GM18951 (cell line): ENCODE data around the gene MRGPRF.

Experiments
- POLR2A ChIP-seq: IDR thresholded peaks from 4 replicates; pipeline ENCODE4 v1.6.1; 2011; ENCODE audit warnings: mild to moderate bottlenecking; ENCODE audit not compliant: insufficient read length, insufficient read depth; ENCODE audit errors: extremely low read depth
- in situ Hi-C: fragments of 300-500 bp; cut with MboI; formaldehyde crosslinking; loops from one replicate; pipeline ENCODE4 v1.12.0; 2022; ENCODE audit warnings: low sequenced_read_pairs, mixed read lengths, inconsistent platforms; ENCODE audit not compliant: unreplicated experiment

MRGPRF gene

GRCh38 chr11:69041516-69041915 lies 28.5 kb upstream of the MRGPRF start:
- no peak for TF ChIP-seq POLR2A
- in situ Hi-C loops: no loop called here

DNA sequence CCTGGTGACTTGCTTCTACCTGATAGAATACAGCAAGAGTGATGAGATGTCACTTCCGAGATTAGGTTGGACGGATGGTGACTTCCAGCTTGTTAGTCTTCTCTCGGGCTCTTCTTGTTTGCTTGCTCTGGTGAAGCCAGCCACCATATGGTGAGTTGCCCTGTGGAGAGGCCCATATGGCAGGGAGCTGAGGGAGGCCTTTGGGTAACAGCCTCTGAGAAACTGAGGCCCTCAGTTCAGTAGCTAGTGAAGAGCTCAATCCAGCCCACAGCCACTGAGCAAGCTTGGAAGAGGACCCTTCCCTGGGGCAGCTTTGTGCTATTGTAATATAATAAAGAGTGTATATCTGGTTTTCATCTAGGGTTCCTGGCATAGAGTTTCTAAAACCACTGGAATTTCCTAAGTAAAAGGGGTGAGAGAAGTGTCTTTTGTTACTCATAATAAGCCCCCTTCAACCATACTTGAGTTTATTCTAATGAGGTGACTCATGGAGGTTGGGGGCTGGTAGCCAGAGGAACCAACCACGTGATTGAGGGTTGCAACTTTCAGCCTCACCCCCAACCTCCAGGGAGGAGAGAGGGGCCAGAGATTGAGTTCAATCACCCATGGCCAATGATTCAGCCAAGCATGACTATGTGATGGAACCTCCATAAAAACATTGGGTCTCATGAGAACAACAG lies 27.7 kb upstream of the MRGPRF start:
- in situ Hi-C loops: no loop called here

GRCh38 chr11:69040051-69040450 lies 27.0 kb upstream of the MRGPRF start:
- in situ Hi-C loops: no loop called here
- TF ChIP-seq POLR2A: no peak

More for the DNA sequence above, 27.7 kb upstream of the MRGPRF start:
- no peak for TF ChIP-seq POLR2A

DNA sequence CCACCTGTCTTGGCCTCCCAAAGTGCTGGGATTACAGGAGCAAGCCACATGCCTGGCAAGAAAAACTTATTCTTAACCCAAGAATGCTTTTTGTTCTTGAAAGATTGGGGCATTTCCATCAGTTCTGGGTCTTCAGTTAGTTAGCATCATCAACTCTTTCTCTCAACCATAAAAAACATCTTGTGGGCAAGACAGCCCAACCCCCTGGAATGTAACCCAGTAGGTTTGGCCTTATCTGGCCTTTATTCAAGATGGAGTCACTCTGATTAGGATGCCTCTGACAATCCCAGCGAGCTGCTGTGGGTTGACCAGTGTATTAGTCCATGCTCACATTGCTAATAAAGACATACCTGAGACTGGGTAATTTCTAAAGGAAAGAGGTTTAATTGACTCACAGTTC lies 26.5 kb upstream of the MRGPRF start:
- in situ Hi-C loops: no loop called here
- no peak for TF ChIP-seq POLR2A

- TF ChIP-seq POLR2A: no peak
- in situ Hi-C loops: no loop called here
Measured at GRCh38 chr11:69037544-69037943, 24.5 kb upstream of the MRGPRF start.

DNA sequence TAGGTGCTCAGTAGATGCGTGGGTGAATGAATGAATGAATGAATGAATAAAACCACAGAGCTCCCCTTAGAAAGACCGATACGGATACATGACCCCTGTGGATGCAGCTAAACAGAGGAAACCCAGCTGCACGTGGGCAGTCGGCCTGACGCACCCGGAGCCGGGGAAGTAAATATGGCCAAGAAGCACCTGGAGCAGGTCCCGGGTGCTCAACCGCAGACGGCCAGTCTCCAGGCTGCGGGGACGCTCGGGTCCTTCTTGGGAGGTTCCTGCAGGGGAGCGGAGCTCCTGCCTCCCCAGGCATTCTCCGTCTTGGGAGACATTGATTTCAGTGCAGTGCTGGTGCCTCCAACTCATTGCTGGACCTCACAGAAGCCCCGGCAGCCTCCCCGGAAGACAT lies 24.0 kb upstream of the MRGPRF start:
- in situ Hi-C loops: no loop called here

DNA sequence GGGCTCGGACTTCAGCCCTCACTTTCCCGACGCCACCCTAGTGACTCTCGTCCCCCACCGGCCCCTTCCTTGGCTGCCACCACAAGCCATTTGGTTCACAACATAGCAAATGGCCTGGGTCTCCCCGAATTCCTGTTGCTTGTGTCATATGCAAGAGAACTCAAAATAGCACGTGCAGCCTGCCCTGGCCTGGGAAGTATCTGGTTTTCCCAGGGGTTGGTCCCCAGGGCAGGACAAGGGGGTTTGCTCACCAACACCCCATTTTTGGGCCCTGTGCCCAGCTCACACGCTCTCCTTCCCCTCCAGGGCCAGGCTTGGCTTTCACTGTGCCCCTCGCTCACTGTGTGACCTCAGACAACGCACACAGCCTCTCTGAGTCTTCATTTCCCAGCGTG lies 22.9 kb upstream of the MRGPRF start:
- no peak for TF ChIP-seq POLR2A
- in situ Hi-C loops: no loop called here

More for the DNA sequence above, 24.0 kb upstream of the MRGPRF start:
- TF ChIP-seq POLR2A: no peak

- in situ Hi-C loops: no loop called here
- TF ChIP-seq POLR2A: no peak
Measured at GRCh38 chr11:69035150-69035945, 22.3 kb upstream of the MRGPRF start.

GRCh38 chr11:69034123-69034867 lies 21.2 kb upstream of the MRGPRF start:
- in situ Hi-C loops: no loop called here

DNA sequence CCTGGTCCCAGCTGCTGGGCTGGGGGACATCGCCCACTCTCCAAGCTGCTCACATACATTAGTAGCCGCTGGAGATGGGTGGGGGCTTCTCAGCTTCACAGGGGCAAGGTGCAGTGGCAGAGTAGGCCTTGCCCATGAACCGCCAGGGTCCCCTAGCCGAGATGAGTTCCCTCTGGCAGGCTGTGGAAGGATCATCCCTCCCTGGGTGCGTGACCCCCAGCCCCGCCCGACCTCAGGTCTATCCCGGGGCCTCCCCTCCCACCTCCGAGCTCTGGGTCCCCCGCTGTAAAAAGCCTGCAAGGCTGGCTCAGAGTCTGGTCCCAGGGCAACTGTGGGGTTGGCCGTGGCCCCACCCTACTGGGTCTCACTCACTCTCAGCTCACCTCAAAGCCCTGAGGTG lies 20.4 kb upstream of the MRGPRF start:
- in situ Hi-C loops: no loop called here
- TF ChIP-seq POLR2A: no peak

More at GRCh38 chr11:69034123-69034867, 21.2 kb upstream of the MRGPRF start:
- no peak for TF ChIP-seq POLR2A

GRCh38 chr11:69032833-69033232 lies 19.8 kb upstream of the MRGPRF start:
- TF ChIP-seq POLR2A: no peak
- in situ Hi-C loops: no loop called here

DNA sequence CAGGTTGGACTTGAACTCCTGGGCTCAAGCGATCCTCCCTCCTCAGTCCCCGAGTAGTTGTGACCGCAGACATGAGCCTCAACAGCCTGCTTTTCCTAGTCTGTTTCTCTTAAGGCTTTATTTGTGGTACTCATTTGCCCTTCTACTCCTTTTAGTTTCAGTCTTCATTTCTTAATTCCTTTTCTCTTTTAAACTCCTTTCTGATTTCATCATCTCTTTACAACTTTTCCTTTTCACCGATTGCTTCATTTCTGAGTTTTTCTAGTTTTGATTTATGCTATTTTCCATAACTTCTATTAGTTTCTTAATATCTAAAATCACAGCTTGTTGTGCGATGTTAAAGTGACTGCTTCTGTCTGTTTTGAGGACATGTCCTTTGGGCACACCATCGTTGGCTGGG lies 17.3 kb upstream of the MRGPRF start:
- no peak for TF ChIP-seq POLR2A
- in situ Hi-C loops: no loop called here

DNA sequence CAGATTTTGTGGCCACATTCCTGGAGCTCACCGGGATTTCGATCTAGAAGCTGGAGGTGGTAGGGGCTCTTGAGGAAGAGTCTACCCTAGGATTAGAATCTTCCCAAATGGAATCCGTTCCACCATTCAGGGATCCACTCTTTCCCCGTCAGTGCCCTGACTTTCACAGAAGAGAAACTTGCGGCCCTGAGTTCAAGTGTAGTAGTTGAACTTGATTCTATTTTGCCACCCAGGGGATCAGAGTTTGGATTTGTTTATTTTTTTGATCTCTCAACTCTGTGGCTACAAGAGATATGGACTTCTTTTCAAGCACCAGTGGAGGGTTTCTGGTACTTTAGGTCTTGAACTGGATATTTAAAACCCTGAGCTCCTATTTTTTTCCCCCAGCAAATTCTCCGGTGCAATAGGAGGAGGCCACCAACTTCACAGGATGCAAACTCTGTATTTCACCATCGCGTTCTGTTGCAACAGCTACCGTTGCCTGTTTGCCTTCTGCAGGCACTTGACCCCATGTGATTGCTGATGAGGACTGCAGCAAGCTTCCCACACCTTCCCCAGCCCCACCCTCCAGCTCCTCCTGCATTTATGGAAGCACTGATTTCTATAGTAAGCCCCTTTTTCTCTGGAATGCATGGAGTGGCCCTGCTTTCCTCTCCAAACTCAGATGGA lies 14.8 kb upstream of the MRGPRF start:
- in situ Hi-C loops: no loop called here
- TF ChIP-seq POLR2A: no peak

DNA sequence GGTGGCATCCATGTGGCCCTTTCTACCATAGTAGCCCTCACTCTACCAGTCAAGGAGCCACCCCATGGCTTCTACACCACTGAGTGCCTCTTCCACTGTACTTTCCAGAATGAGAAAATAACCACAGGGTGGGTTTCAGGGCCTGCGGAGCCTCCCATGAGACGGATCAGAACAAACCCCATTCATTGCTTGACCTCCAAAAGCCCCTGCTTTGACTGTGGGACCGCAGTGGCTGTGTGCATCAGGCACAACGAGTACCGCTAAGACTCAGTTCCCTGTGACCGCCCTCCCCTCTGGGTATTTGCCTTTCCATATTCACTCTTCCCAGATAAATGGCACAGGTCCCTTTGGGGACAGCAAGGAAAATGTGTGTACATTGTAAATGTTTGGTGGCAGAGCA lies 11.5 kb upstream of the MRGPRF start:
- in situ Hi-C loops: no loop called here
- TF ChIP-seq POLR2A: no peak
